Bone marrow (tissue), 2 donors: ENCODE results near the gene CTNNA3.
"Not testable (repeated sequence)": the region's sequence is repeated elsewhere in the genome, so short reads cannot be mapped to it uniquely, and the experiment has no call there.

Experiments used
- DNase-seq, 2 donors: peaks; one replicate each; lab custom pipeline; 2025; lab: John Stamatoyannopoulos, UW

CTNNA3 gene

DNA sequence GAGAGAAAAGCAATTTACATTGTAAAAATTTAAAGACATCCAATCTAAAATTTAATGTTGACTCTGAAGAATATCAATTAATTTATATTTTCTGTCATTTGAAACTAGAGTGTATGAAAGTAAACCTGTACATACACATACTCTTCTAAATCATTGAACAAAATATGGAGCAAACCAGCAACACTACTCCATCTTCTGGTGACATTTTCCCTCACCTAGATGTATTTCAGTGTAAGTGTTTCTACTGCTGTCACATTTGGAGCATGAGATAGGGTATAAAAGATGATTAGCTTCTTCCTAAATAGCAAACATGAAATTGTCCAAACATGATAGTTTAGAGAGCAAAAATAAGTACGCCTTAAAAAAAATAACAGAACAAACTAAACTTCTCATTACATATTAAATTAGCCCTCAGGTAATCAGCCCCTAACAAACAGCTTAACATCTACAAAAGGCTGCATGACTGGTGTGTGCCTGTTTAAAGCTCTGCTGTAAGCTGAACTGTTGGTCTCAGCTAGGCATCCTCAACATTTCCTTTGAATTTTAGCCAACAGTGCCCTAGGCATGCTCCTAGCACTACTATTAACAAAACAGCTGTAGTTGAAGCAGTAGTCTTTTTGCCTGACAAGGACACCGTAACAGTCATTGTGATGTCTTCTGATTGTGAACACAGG is 189.8 kb downstream of the CTNNA3 start:
- DNase-seq: no peak

DNA sequence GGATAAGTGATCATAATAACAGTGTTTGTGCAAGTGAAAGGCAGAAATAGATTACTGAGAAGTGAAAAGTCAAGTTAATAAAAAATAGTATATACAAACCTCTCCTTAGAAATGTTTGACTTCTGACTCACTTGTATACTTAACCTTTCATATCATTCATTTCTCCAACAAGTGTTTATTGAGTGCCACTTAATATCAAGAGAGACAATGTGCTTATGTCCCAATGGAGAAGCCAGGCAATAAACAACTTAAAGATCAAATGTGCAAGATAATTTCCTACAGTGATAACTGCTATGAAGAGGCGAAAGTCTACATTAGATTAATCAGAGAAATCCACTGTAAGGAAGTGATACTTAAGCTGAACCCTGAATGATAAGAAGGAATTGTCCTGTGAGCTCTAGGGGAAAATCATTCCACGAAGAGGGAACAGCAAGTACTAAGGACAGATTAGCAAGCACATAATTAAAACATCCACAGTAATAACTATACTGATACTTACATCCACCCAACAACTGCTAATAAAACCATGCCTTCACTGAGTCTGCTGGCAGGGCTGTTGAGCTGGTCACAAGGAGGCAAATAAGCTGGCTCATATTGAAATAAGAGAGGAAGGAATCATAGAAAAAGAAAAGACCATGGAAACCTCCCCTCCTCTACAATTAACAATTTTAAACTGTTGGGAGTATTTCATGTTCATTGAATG is 203.5 kb downstream of the CTNNA3 start:
- DNase-seq: no peak

DNA sequence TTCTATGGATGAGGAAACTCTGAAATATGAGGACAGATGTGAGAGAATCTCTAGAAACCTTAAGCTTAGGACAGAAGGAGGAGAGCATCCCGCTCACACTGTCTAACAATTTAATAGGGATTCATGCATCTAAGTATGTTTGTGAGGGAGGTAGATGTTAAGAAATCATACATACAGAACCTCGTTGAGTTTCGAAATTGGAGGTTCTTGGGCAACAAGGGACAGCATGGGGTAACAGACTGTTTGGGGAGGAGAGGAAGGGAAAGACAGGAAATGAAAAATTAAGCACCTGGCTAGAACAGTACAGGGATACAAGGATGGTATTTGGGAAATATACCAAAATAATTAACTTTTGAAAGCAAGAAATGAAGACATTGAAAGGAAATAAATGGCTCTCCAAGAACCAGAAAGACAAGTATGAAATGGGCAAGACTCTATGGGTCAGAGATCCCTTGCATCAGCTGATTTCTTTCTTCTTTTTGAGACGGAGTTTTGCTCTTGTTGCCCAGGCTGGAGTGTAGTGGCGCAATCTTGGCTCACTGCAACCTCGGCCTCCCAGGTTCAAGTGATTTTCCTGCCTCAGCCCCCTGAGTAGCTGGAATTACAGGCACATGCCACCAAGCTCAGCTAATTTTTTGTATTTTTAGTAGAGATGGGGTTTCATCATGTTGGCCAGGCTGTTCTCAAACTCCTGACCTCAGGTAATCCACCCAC is 207.9 kb downstream of the CTNNA3 start:
- DNase-seq: no peak

DNA sequence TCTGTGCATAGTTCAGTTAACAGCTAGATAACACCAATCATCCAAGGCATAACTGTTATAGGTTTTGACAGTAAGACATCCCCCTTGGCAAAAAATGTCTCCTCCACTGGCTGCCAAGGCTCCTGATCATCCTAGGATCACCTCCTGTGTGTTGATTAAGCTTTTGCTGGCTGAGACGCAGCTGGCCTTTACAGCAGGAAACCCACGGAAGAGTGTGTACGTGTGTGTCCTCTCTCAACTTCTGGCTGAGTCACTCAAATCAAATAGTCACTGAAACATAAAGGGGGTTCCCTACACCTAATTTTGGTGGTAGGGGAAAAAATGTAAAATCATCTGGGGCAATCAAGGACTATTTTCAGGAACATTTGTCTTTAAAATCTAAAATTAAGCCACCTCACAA is 208.8 kb downstream of the CTNNA3 start:
- no peak for DNase-seq

DNA sequence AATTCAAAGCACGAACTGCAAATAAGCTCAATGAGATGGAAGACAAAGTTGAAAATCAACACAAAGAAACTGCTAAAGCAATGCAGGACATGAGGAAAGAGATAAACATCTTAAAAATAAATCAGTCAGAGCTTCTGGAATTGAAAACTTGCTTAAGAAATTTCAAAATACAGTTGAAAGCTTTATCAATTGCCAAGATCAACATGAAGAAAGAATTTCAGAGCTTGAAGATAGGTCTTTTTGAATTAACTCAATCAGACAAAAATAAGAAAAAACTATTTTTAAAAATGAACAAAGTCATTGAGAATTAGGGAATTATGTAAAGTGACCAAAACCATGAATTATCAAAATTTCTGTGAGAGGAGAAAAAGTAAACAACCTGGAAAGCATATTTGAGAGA is 218.1 kb downstream of the CTNNA3 start:
- DNase-seq: no peak

DNA sequence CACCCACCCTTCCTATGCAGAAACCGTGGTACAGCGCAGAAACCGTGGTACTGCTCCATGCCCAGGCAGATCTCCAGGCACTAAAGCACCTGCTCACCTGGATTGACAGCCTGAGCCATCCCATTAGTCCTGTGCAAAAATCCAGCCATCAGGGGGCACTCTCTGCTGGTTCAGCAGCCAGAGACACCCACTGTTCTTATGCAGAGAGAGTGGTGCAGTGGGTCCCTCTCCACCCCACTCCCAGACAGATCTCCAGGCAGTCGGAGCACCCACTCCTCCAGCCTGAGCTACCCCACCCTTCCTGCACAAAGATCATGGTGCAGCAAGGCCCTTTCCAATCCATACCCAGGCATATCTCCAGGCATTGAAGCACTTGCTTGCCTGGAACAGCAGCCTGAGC is 219.8 kb downstream of the CTNNA3 start:
- no peak for DNase-seq

DNA sequence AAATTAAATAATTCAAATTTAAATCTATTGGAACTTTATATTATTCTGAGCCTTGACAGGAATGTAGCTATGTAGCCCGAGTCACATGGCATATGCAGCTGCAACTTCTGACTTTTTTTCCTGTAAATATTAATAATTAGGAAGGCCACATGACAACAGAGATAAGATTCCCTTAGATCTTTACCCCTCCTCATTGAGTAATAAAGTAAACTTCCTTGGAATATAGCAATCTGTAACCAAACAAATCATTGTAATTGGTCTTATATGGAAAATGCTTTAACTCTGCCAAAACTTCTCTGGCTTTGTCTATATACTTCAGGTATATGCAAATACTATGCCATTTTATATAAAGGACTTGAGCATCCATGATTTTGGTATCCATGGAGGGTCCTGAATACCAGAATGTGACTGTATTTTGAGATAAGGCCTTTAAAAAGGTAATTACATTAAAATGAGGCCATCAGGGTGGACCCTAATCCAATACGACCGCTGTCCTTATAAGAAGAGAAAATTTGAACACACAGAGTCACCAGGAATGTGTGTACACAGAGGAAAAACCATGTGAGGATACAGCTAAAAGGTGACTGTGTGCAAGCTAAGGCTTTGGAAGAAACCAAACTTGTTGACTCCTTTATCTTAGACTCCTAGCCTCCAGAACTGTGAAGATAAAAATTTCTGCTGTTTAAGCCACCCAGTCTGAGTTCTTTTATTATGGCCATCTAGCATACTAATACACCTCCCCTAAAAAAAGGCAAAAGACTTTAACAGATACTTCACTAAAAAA is 222.0 kb downstream of the CTNNA3 start:
- no peak for DNase-seq

DNA sequence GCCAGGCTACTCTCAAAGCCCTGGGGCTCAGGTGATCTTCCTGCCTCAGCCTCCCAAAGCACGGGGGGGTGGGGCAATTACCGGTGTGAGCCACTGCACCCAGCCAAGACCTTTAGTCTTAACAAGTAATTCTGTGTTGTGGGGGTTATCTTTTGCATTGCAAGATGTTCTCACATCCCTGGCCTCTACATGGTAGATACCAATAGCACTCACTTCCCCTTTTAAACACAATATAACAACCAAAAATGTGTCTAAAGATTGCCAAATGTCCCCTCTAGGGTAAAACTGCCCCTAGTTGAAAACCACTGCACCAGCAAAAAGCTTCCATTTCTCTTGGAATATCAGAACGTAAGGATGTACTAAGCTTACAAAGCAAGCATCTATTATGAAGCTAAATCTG is 225.0 kb downstream of the CTNNA3 start:
- DNase-seq: no peak

DNA sequence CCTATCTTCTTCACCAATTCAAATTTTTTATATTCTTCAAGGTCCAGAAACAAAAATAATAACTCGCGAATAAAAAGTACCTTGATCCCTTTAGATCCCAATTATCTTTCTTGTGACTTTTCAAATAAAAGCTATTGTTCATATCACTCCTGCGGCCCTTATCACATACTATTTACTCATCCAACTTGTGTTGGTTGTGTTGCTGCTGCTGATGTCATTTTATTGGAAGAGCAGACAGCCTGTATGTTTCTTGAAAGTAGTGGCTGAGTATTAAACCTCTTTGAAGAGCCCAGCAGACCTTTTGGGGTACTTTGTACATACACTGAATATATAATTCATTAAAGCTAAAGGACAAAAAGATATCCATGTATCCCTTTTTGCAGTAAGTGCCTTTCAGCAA is 231.7 kb downstream of the CTNNA3 start:
- no peak for DNase-seq

DNA sequence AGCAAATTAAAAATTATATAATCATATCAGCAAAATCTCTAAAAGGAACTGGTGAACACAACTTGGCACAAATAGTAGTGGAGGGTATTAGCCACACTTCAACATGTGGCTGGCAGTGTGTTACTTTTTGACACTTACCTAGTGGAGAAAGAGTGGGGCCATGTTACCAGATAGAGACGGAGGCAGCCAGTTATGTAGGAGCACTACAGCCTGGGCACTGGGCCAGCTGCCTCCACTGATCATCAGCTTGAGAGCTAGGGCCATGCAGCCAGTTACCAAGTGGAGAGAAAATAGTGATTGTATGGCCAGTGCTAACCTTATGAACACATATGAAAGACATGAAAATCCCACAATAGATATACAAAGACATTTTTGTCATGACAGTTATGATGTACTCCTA is 243.1 kb downstream of the CTNNA3 start:
- DNase-seq: no peak

DNA sequence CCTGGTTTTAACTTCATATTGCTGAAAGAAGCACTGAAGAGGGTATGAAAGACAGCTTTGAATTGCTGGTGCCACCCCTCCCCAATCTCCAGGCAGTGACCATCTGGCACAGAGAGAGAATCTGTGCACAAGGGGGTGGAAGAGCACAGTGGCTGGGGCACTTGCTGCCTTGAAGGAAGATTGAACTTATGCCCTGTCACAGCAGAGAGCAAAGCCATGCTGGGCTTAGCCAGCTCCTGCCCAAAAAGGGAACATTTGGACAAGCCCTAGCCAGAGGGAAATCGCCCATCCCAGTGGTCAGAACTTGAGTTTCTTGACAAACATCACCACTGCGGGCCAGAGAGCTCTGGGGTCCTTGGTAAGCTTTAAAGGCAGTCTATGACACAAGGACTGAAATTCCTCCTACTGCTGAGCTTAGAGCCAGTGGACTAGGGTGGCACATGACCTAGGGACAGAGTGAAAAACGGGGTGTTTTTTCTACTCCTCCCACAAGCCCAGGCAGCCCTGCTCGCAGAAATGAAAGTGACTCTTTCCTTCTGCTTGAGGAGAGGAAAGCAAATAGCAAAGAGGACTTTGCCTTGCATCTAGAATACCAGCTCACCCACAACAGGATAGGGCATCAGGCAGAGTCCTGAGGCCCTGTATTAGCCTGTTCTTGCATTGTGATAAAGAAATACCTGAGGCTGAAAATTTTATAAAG is 257.2 kb downstream of the CTNNA3 start:
- DNase-seq: no peak

DNA sequence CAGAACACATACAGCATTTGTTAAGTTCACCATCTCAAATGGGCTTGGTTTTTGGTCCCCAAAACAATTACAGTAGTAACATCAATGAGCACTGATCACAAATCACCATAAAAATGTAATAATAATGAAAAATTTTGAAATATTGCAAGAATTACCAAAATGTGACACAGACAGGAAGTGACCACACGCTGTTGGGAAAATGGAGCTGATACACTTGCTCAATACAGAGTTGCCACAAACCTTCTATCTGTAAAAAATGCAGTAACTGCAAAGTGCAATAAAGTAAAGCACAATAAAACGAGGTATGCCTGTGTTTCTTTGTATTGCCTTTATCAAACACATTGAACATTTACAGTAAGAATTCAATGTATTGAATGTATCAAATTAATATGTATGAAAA is 262.7 kb downstream of the CTNNA3 start:
- DNase-seq: no peak

DNA sequence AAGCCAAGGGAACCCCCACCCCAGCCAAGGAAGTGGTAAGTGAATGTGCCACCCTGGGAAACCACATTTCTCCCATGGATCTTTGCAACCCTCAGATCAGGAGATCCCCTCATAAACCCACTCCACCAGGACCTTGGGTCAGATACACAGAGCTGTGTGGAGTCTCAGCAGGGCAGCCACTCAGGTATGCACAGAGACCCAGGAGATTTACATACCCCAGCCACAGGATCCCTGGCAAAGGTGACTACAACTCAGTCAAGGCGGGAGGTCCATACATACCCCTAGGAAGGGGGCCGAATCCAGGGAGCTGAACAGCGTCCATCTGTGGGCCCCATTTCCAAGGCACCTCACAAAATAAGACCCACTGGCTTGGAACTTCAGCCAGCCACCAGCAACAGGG is 293.4 kb downstream of the CTNNA3 start:
- no peak for DNase-seq

DNA sequence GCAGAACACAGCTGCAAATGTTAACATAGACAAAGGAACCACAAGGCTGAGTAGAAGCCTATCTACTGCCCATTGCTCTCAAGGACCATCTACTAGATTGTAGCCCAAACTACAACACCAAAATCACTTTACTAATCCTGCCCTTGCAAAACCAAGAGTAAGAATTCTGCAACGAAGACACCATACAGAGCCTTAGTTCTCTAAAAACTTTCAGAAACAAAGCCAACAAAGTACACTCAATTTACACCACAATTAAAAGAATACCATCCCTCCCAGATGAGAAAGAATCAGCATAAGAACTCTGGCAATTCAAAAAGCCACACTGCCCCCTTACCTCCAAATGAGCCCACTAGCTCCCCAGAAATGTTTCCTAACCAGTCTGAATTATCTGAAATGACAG is 294.3 kb downstream of the CTNNA3 start:
- no peak for DNase-seq

DNA sequence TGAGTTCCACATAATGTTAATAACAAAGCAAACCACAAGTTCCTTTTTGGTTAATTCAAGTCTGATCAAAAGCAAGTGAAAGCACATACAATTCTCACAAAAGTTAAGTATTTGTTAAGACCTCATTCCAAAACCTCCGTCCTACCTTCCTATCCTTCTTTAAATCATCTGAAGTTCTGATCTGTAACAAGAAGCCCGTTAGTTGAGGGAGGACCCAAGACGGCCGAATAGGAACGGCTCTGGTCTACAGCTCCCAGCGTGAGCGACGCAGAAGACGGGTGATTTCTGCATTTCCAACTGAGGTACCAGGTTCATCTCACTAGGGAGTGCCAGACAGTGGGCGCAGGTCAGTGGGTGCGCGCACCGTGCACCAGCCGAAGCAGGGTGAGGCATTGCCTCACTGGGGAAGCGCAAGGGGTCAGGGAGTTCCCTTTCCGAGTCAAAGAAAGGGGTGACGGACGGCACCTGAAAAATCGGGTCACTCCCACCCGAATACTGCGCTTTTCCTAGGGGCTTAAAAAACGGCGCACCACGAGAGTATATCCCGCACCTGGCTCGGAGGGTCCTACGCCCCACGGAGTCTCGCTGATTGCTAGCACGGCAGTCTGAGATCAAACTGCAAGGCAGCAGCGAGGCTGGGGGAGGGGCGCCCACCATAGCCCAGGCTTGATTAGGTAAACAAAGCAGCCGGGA is 309.0 kb downstream of the CTNNA3 start:
- DNase-seq: not testable (repeated sequence)

DNA sequence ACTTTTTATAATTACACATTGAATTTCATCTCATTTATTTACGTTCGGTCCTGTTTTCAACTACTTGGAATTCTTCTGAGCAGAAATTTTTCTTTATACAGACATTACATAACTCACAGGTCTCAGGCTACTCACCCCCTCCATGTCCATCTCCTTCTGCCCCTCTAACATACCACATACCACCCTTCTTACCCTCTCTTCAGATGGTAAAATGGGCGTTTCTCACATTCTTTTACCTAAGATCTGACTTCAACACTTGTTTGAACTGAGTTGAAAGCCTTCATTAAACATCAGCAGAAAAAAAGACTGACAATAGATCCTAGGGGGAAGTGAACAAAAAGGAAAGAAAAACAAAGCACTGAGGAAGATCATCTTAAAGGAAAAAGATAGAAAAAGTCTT is 309.7 kb downstream of the CTNNA3 start:
- no peak for DNase-seq

DNA sequence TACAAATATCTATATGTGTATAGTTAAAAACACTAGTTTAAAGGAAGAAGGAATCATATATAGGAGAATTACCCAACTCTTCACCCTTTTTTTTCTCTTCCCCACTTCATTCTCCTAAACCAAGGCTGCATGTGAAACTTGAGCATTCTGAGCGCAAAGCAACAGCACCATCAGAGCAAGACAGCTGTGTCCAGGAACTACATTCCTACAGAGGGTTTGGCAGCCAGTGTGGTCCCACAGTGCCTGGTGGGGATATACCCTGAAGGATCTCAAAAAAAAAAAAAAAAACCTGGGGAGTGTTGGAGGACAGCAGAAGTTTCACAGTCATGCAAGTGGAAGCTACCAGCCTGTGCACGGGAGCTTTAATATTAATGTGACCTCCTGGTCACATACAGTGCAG is 310.4 kb downstream of the CTNNA3 start:
- DNase-seq: no peak

DNA sequence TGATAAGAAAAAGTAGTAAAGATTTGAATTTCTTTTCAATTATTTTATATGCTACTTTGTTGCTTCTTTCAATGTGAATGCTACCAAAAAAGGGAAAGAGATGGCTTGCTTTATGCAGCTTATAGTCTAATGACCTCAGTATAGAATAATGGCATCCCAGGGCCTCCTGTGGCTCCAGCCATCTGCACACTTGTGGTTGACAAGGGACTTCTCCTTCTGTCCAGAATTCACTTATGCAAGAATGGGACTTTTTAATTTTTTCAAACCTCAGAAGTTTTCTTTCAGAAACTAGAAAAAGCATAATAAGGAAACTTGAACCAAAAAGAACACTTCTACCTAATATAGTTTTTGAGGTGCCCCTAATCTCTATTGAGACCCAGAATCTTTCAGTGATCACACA is 310.9 kb downstream of the CTNNA3 start:
- DNase-seq: no peak

DNA sequence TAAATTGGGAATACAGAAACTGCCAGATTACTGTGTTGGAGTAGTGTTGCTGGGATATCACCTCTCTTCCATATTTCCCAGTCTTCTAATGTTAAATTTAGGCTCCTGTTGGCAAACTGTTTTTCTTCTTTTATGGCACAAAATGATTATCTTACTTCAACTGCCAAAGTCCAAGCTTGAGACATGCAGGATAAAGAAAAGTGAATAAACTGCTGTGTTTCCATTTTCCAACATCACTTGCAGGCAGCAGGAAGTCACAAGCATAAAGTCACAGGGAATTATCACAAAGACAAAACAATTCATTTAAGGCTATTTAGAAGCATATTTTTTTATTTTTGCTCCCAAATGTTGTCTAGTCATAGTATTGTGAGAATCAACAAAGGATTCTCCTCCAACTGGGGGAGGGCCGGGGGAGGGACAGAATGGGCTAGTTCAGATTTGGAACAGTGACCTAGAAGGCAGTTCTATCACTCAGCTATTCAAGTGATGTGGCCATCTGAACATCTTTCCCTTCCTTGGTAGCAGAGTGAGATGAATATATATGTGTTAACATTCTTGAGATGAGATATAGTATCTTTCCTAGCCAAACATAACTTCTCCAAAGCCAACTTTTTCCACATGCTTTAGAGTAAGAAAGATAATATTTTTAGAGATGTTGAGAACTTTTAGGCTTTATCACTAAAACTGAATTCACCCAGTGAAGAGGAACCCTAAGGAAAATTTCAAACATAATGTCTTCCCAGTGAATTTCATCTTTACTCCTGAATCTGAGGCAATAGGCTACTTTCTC is 364.7 kb downstream of the CTNNA3 start:
- DNase-seq: no peak
